Adrenal gland (tissue), 5 donors: ENCODE data around the gene ZNF804A.

ENCODE experiments used
- CTCF ChIP-seq, 6 experiments: fragments of 450-650 bp in 4 of 6; fragments of 200-600 bp in 2 of 6; sonication (generic) in 1 of 6; IDR thresholded peaks; 1 replicate in 5 of 6; 2 replicates in 1 of 6; pipeline versions ENCODE4 v1.5.1 to v1.8.0; 2016 to 2021; ENCODE audit warnings: antibody characterized with exemption in 6 of 6, mild to moderate bottlenecking in 2 of 6, moderate library complexity in 1 of 6
- POLR2A ChIP-seq, 2 donors: fragments of 450-650 bp; IDR thresholded peaks; one replicate each; pipeline ENCODE4 v1.6.1; 2017; ENCODE audit warnings: antibody characterized with exemption in 2 of 2, mild to moderate bottlenecking in 2 of 2, moderate library complexity in 1 of 2
- donor health status: DM: no; HTN: no; CAD: no.

- TF ChIP-seq CTCF (IDR thresholded peaks at IDR 0.05) = no peak
- TF ChIP-seq POLR2A (IDR thresholded peaks at IDR 0.05) = no peak
Observed at GRCh38 chr2:184551626-184552025, 46.7 kb upstream of the ZNF804A start.
